ENCODE results near the gene EDA. TPM values are rescaled to one million over a fixed set of nuclear protein-coding genes. Genes with fewer than 3 reads are reported as not detected.

EDA gene
- total and polyA plus RNA-seq, 2 of the 13 experiments (the other 11 are each of a cell fraction or from before 2014, with no cell fraction given): 8.8 to 11.2 TPM

- TF ChIP-seq ZNF432 (CRISPR knock-in tag; IDR thresholded peaks at IDR 0.05; ENCODE audit: borderline replicate concordance) (no peak), ARNT2 (CRISPR knock-in tag; IDR thresholded peaks at IDR 0.05; ENCODE audit: low read depth) (no peak), MBNL3 (CRISPR knock-in tag; conservative IDR thresholded peaks at IDR 0.05) (no peak)
- TF ChIP-seq, protein P1, sequence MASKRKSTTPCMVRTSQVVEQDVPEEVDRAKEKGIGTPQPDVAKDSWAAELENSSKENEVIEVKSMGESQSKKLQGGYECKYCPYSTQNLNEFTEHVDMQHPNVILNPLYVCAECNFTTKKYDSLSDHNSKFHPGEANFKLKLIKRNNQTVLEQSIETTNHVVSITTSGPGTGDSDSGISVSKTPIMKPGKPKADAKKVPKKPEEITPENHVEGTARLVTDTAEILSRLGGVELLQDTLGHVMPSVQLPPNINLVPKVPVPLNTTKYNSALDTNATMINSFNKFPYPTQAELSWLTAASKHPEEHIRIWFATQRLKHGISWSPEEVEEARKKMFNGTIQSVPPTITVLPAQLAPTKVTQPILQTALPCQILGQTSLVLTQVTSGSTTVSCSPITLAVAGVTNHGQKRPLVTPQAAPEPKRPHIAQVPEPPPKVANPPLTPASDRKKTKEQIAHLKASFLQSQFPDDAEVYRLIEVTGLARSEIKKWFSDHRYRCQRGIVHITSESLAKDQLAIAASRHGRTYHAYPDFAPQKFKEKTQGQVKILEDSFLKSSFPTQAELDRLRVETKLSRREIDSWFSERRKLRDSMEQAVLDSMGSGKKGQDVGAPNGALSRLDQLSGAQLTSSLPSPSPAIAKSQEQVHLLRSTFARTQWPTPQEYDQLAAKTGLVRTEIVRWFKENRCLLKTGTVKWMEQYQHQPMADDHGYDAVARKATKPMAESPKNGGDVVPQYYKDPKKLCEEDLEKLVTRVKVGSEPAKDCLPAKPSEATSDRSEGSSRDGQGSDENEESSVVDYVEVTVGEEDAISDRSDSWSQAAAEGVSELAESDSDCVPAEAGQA (IDR thresholded peaks at IDR 0.05; ENCODE audit: low read depth): no peak
- TF ChIP-seq, protein P1 (CRISPR knock-in tag; IDR thresholded peaks at IDR 0.05; ENCODE audit: borderline replicate concordance): no peak
Measured at GRCh38 chrX:69746051-69746450, 130.1 kb downstream of the EDA start (continued).

DNA sequence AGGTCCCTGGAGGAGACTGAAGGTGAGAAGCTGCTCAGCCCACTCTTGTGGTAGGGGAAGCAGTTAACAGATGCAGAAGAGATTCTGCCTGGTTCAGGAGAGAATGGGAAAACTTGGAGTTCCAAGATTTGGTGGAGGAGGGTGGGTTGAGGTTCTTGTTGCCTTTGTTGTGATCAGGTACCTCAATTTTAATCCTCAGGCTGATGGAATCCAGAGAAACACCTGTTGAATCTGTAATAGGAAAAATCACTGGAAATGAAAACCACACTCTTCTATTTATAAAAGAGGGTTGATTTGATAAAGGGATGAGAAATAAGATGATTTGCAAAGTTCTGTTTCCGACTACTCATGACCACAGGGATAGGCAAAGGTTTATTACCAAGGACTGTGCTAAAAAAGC is 132.1 kb downstream of the EDA start:
- H4K20me1 ChIP-seq (ENCODE audit: insufficient read depth, low read length): no peaks in the 10 kb centered on the region
- no peaks in the 10 kb centered on the region for H3K4me1 ChIP-seq (ENCODE audit: insufficient read depth, low read length)
- no peaks in the 10 kb centered on the region for H3K9me3 ChIP-seq (ENCODE audit: low read length)
- H2AFZ ChIP-seq (ENCODE audit: low read length): no peak overlapping the region
- no peak overlapping the region for H3K4me2 ChIP-seq (ENCODE audit: low read depth, low read length)
- in situ Hi-C loops (cut with HindIII; ENCODE audit: extremely low pct_ligation_motif_present, low pct_unique_long_range_greater_than_20kb): no loop called here
- H3K36me3 ChIP-seq (replicated peaks in 1 of 2; ENCODE audit: control insufficient read depth in 1 of 2, insufficient read depth in 2 of 2, low read length in 2 of 2): no peaks in the 10 kb centered on the region
- 100% methylated on average over 1 of the region's 1 CpG for WGBS (ENCODE audit: low lambda C conversion rate)
- no peak overlapping the region for H3K27ac ChIP-seq (ENCODE audit: extremely low read length, insufficient read depth, low read length)
- H3K79me2 ChIP-seq (ENCODE audit: insufficient read depth, low read length): no peaks in the 10 kb centered on the region
- H3K27me3 ChIP-seq (ENCODE audit: control insufficient read depth in 1 of 2, insufficient read depth in 2 of 2, low read length in 2 of 2): no peaks in the 10 kb centered on the region
- ChIA-PET POLR2A (no interaction called here), CTCF (ENCODE audit: low intra/inter-chr PET ratio, low total read pairs) (no interaction called here)
- ATAC-seq (no peak), DNase-seq (ENCODE audit: low spot score) (no peak), FAIRE-seq (no peak)
- no peak overlapping the region for H3K9ac ChIP-seq (ENCODE audit: insufficient read depth, low read depth, low read length)
- intact Hi-C loops (cut with micrococcal nuclease; ENCODE audit: unreplicated experiment): no loop called here
- H3K4me3 ChIP-seq (replicated peaks in 1 of 3; ENCODE audit: insufficient read depth in 1 of 3, low read depth in 2 of 3, low read length in 3 of 3): no peak overlapping the region
- BruUV-seq (replicated peaks): no TSS peak
- no peak for TF ChIP-seq RNF2 (conservative IDR thresholded peaks at IDR 0.05; ENCODE audit: low read depth)
- TF ChIP-seq ZNF160 (CRISPR knock-in tag; IDR thresholded peaks at IDR 0.05): no peak
- no peak for TF ChIP-seq PHF20 (CRISPR knock-in tag; IDR thresholded peaks at IDR 0.05)
- TF ChIP-seq ZBTB8A (CRISPR knock-in tag; IDR thresholded peaks at IDR 0.05; ENCODE audit: borderline replicate concordance, low read depth): no peak
- no peak for TF ChIP-seq FOSL2 (CRISPR knock-in tag; IDR thresholded peaks at IDR 0.05)
